NCI-H2081 (cell line): ENCODE data around the gene UBR2.
A peak's percentile ranks its signal among the peaks of the same experiment; 100 is the strongest.

Experiments used
- DNase-seq, 2 experiments: peaks; one replicate each; lab custom pipeline; 2025; lab: John Stamatoyannopoulos, UW

The UBR2 gene

GRCh38 chr6:42563697-42564505 lies at the start of gene UBR2:
Gene UBR2, plus strand, starts transcription at chr6:42564029. Its CDS starts 291 bp downstream, at chr6:42564320.
- peak; percentile 97 to 99 for DNase-seq

DNA sequence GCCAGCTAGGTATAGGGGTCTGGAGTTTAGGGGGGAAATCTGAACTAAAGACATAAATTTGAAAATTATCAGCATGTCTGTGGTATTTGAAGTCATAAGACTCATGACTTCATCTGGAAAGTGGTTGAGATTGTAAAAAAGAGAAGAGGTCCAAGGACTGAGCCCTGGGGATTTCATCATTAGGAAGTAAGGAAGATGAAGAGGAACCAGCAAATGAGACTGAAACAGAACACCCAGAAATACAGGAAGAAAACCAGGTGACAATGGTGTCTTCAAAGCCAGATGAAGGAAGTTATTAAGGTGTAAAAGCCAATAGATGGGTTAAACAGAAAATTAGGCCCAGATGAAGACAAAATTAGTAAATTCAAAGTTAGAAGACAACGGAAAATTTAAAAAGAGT lies 49.1 kb upstream of the UBR2 start:
- DNase-seq = no peak

DNA sequence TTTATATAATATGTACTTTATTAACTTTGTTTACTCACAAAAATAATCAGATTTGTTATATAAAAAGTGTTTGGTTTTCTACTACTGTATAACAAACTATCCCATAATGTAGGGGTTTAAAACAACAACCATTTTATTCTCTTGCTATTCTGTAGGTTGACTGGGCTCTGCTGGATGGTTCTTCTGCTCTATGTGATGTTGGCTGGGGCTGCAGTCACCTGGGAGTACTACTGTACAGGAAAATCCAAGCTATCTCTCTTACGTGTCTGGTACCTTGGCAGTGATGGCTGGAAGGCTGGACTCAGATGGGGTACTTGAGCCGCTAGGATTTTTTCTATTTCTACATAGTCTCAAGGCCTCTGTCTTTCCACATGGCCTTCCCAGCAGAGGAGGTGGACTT lies 44.0 kb upstream of the UBR2 start:
- no peak for DNase-seq

DNA sequence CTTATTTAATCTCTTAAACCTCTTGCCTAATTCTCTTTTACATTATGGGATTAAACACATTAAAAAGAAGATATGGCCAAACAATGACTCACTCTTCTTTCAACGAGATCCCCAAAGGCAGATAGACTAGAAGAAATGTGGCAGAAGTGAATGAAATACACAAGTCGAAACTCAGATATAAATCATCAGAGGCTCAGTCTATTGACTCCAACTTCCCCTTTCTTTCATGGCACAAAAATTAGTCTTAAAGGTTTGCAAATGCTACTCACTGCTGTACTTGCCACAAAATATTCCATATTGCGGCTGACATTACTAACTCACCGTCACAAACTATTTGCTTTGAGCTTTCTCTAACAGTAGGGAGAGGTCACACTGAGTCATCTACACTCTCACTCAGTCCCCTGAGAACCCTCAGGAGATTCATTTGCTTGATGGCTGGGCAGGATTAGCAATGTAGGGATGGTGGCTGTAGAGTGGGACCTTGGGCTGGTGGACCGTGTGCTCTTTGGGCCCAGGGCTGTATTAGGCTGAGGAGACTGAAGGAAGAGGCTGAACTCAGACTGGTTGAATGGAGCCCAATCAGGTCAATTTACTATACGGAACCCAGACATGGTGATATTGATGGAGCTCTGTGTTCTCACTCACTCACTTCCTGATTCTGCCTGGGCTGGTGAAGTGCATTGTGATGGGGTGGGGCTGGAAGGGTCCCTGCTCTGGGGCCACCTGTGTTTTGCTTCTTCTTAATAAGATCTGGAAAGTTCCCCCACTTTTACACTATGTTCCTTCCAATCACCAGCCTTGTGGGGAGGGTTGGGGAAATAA lies 42.8 kb upstream of the UBR2 start:
- no peak for DNase-seq

DNA sequence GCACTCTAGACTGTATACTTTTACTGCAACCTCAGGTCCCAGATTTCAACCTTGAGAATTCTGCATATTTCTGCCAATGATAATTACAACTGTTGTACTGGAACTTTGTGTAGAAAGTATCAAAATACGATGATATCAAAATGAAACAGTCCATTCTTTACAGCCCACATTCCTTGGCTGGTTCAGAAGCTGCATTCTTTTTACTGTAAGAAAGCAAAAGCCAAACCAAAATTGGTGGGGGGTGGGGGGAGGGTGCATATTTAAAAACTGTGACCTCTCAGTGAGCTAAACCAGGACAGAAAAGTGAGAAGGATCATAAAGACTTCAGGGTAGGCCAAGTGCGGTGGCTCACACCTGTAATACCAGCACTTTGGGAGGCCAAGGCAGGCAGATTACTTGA lies 41.8 kb upstream of the UBR2 start:
- DNase-seq = no peak

GRCh38 chr6:42522942-42523814 lies 40.7 kb upstream of the UBR2 start:
- no peak for DNase-seq

DNA sequence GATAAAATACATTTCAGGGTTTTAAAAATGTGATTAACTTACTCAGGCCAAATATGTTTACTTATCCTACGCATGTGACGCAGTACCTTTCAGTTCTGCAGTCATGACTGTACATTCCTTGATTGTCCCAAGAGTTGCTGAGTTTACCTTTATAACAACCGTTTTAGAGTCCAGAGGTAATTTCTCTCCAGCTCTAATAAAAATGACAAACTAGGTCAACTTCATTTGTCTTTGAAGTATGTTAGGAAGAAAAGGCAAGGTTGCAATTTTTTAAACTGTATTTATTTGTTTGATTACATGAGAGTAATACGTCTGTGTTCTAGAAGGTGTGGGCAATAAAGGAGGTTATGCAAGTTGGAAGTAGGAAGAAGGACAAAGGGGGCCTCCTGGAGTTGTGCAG lies 38.6 kb upstream of the UBR2 start:
- DNase-seq = no peak

- no peak for DNase-seq
Observed at GRCh38 chr6:42526616-42527015, 37.2 kb upstream of the UBR2 start.

DNA sequence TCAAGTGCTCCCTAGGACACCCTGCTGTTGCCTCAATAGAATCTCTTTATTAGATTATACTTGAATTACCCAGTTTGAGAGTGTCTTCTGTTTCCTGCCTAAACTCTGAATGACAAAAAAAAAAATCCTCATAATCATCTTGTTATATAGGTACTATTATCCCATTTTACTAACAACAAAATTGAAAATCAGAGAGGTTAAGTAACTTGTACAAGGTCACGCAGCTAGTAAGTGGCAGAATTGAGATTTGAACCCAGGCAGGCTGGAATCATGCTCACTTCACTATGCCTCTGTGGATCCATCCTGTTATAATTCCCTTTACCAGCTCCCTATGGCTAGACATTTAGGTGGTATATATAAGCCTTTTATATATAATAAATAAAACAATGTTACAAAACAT lies 36.6 kb upstream of the UBR2 start:
- no peak for DNase-seq

GRCh38 chr6:42530296-42530695 lies 33.5 kb upstream of the UBR2 start:
- DNase-seq = no peak

DNA sequence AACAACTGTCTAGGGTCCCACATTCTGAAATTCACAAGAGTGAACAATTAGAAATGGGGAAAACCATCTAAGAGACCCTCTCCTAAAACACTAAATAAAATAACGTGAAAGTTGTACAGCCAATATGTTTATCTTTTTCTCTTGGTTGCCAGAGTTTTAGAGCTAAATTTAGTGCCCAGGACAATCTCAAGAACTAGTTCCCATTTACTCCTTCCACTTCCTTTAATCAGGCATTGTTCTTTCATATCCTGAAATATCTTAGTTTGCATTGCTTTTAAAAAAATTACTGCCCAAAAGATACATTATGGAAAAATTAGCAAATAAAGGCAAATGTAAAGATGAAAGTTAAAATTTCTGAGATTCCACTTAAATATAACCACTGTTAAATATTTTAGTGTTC lies 33.1 kb upstream of the UBR2 start:
- DNase-seq = no peak

GRCh38 chr6:42532038-42532669 lies 31.7 kb upstream of the UBR2 start:
- peak; percentile 43 to 52 for DNase-seq

DNA sequence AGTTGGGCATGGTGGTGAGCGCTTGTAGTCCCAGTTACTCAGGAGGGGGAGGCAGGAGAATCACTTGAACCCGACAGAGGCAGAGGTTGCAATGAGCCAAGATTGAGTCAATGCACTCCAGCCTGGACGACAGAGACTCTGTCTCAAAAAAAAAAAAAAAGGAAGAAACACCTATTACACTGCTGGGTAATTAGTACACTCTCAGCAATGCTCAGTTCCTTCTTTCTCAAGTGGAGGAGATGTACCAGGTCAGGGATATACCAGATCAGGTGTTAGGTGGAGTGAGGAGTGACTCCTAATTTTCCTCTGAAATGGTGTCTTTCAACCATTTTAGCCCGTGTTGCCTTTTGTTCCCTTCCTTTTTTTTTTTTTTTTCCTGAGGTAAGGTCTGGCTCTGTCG lies 30.0 kb upstream of the UBR2 start:
- no peak for DNase-seq

- DNase-seq = no peak
Observed at GRCh38 chr6:42537536-42537935, 26.3 kb upstream of the UBR2 start.

- DNase-seq = no peak
Observed at GRCh38 chr6:42539135-42539534, 24.7 kb upstream of the UBR2 start.

DNA sequence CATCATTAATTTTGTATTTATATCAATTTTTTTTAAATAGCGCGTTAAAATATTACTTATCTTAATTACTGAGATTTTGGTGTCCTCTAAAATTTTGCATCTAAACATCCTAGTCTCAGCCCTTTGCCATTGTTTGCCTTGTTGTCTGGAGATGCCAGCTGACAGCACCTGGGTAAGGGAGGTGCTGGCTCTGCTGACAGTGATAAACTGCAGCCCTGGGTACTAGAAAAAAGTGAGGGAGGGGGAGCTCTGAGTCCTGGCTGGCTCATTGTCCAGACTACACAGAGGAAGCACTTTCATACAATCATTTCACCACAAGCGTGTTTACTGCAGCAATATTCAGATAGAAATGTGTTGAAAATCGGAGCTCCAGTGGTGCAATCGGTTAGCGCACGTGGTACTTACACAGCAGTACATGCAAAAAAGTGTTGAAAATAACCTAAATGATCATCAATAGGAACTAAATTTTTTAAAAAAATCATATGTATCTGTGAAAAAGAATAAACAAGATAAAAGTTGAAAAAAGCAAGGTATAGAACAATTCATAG lies 18.5 kb upstream of the UBR2 start:
- no peak for DNase-seq

- peak; percentile 75 to 77 for DNase-seq
Observed at GRCh38 chr6:42547407-42548329, 16.2 kb upstream of the UBR2 start.

GRCh38 chr6:42550277-42550676 lies 13.6 kb upstream of the UBR2 start:
- DNase-seq = no peak

- DNase-seq = no peak
Observed at GRCh38 chr6:42551217-42551616, 12.6 kb upstream of the UBR2 start.

DNA sequence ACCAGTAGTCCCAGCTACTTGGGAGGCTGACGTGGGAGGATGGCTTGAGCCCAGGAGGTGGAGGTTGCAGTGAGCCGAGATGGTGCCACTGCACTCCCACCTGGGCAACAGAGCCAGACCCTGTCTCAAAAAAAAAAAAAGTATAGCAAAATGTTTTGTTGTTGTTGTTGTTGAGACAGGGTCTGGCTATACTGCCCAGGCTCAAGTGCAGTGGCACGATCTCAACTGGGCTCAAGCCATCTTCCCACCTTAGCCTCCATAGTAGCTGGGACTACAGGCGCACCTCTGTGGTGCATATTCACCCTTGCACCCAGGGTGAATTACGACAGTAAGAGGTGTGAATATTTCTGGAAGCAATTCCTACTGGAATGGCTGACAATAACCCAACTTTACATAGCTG lies 11.4 kb upstream of the UBR2 start:
- DNase-seq = no peak
